D721Med (cell line): ENCODE data around the gene NAALADL2.

Experiments used
- DNase-seq: peaks from one replicate; pipeline ENCODE4 v3.0.0; 2011; ENCODE audit warnings: low spot score; ENCODE audit not compliant: insufficient read length
- FAIRE-seq: peaks from 2 replicates; lab custom pipeline; 2011; peaks lifted over from hg19 to GRCh38; lab: Jason Lieb, UNC
- CTCF ChIP-seq: IDR thresholded peaks from 2 replicates; pipeline ENCODE4 v1.5.1; 2012; ENCODE audit warnings: mild to moderate bottlenecking, control low read depth; ENCODE audit not compliant: insufficient read depth; ENCODE audit errors: missing control alignments

NAALADL2 gene

DNA sequence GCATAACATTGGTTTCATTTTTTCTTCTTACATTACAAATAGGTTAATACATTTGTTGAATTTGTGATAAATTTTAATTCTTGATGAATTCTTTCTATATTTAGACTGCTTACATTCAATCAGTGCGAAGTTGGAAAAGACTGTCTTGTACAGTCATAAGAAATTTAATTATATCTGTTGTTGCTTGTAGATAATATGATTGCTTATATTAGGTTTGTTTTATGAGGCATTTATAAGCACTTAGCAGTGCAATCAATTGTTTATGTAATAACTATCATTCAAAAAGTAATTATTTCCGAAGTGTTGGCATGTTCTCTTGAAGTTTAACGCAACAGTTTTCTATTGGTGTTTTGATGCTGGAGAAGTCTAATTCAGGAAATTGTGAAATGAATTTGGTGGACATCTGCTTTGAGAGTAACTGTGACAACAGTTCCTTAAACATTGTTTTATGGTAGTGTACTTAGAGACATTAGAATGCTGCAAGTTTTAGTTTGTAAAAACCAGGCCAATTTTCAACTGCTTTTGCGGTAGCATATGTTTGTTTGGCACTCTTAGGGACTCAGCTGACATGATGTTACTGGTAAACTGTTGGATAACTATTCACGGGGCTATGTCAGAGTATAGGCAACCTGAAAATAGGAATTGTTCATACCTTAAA is 99.7 kb downstream of the NAALADL2 start:
- DNase-seq (no peak), FAIRE-seq (no peak)
- no peak for TF ChIP-seq CTCF

DNA sequence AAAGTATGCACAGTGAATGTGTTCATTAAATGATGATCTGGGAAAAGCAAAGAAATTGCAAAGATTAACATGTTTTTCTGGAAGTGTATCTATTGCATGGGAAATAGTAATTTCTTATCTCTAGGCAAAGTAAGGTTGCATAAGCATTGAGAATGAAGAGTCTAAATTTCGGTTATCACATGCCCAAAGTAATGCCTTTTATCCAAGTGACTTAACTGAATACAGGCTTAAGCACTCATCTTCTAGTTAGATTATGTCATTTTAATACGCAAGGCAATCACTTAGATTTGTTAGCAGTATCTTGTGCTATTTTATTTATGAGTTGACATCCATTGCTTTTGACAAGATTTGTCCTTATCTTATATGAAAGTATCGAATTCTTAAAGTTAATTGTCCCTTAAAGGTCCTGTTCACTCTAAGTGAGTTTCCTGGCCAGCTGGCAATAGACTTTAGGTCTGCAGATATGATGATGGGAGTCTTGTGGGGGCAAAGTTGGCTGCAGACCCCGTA is 100.5 kb downstream of the NAALADL2 start:
- TF ChIP-seq CTCF = no peak
- no peak for DNase-seq
- no peak for FAIRE-seq

DNA sequence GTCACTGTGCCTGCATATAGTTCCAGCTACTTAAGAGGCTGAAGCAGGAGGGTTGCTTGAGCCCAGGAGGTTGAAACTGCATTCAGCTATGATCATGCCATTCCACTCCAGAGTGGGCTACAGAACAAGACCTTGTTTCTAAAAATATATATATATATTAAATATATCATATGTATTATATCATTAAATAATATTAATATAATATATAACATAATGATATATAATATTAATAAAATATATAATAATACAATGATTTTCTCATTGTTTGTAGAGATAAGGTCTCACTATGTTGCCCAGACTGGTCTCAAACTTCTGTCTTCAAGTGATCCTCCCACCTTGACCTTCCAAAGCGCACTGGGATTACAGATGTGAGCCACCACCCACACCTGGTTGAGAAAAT is 101.8 kb downstream of the NAALADL2 start:
- FAIRE-seq = no peak
- DNase-seq = no peak
- TF ChIP-seq CTCF = no peak

DNA sequence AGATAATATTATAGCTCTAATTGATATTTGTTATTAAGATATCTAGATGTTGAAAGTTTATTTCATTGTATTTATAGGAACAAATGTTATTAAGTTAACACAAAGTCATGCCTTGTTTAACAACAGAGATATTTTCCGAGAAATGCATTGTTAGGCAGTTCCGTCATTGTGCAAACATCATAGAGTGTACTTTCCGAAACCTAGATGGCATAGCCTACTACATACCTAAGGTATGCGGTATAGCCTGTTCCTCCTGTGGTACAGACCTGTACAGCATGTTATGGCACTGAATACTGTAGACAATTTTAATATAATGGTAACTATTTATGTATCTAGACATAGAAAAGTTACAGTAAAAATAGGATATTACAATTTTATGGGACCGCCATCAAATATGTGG is 114.3 kb downstream of the NAALADL2 start:
- no peak for TF ChIP-seq CTCF
- FAIRE-seq = no peak
- no peak for DNase-seq

DNA sequence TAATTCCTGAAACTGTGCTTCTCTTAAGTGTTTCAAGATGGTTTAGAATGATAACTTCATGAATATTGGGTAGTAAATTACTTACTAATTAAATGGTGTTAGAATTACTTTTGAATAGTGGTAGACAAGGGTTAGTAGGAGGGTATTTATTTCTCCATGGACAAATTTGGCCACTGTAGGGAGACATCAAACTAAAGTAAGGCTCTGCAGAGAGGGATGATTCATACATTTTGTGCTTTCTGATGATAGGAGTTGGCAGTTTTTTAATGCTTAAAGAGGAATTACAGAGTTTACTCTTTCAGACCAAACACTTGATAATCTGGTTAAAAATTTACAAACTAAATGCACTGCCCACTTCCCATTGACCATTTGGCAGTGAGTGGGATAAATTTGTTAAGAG is 127.6 kb downstream of the NAALADL2 start:
- DNase-seq (no peak), FAIRE-seq (no peak)
- TF ChIP-seq CTCF = no peak

- no peak for FAIRE-seq
- DNase-seq = no peak
- no peak for TF ChIP-seq CTCF
Observed at GRCh38 chr3:175001091-175001490, 142.0 kb downstream of the NAALADL2 start.

GRCh38 chr3:175002732-175003143 is 143.6 kb downstream of the NAALADL2 start:
- FAIRE-seq (no peak), DNase-seq (no peak)
- no peak for TF ChIP-seq CTCF
